Right ventricle myocardium superior (tissue), 1 donor: ENCODE results near the gene LRMDA. TPM values are rescaled to one million over a fixed set of nuclear protein-coding genes. Genes with fewer than 3 reads are reported as not detected.

Experiments used
- ATAC-seq: fragments of 200-7000 bp; cut with Tn5 transposase; one replicate; pipeline ENCODE4 v1.9.1; 2020; ENCODE audit warnings: mild to moderate bottlenecking; ENCODE audit not compliant: poor library complexity
- DNase-seq: peaks from one replicate; pipeline ENCODE4 v3.0.0-alpha.2; 2020
- intact Hi-C: fragments of 100-400 bp; cut with DNase I; formaldehyde crosslinking; loops from one replicate; pipeline ENCODE4 v1.11.2; 2022
- total RNA-seq: library from RNA; stranded (reverse); fragmentation: NEBNext Ultra II Directional; extraction: Animal tissue kit (Norgen Biotek cat#: 25700); gene quantifications from one replicate; pipeline ENCODE4 v1.2.1, GENCODE V29; 2021
- donor health status: DM: no; HTN: yes; CAD: no; lungs with severe emphysema.

The LRMDA gene
- total RNA-seq, 1 donor from 2014 or later: 26.3 TPM

DNA sequence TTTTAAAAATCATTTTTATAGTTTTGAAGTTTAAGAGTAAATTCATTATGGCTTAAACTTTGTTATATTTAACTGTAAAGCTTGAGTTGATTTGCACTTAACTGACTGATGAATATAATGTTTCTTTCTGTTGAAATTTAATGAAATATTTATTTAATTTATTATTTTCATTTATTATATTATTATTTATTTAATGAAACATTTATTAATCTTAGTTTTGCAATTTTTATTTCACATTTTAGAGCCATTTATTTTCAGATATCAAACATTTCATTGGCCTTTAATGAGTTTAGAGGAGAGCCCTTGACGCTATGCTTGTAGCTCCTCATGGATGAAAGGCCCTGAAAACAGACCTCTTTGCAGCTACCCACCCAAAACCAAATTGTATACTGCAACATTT, 570.0 kb downstream of the LRMDA start:
- intact Hi-C loops: no loop called here
- DNase-seq: no peak
- no peak for ATAC-seq

DNA sequence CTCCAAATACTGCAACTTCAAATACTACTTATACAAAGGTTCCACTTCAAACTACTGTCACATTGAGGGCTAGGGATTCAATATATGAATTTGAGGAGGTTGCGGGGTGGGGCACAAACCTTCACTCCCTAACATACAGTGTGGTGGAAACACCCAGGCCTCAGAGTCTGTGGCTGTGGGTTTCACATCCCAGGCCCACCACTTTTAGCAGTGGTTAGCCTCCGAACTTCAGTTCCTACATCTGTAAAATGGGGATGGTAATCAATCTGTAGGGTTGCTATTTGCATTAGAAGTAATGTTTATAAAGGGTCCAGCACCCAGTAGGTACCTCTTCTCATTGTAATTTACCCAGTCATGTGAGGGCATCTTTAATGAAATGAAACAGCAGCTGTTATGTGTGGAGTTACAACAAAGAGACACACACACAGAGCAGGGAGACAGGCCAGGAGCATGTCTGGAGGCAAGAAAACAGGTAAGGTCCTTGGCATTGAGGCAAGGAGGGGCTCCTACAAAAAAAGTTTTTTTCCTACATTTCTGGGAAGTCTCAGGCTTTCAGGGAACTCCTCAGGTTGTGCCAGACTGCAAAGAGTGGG, 570.9 kb downstream of the LRMDA start:
- no peak for DNase-seq
- no peak for ATAC-seq
- intact Hi-C loops: no loop called here

DNA sequence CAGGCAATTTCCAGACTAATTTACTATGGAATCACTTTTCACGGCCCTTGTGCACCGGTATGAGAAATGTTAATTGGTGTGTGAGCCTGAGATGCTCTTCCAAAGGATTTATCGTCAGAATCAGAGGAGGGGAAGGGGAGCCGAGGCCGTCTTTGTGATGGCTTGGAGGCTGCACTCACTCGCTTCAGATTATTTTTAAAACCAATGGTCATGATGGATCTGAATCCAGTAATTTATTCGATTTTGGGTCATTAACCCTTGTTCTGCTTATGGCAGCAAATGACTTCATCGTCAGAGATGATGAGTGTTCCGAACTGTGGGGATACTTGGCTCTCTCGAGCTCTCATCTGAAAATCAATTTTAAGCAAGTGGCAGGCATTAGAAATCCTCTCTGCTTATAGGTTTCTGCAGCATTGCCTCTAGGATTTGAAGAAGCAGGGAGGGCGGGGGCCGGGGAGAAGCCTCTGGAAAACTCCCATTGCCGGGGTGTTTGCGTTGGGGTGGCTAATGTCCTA, 576.3 kb downstream of the LRMDA start:
- DNase-seq (no peak), ATAC-seq (no peak)
- intact Hi-C loops: no loop called here

DNA sequence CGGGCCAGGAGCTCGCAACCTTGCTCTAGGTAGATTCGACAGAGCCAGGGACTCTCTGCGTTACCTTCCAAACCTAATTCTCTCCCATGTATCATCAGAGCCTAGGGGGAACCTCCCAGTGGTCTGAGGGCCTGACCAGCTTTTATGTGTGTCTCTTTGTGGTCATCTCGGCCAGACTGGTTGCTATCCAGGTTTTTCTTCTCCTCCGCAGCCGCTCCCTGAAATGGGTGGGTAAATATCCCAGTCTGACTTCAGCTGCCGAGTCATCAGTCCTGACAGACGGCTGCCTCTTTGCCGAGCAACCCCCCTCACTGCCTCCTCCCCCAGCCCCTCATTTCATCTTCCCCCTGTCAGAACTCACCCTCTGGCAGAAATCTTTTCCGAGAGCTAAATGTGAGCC, 578.1 kb downstream of the LRMDA start:
- ATAC-seq (no peak), DNase-seq (no peak)
- intact Hi-C loops: no loop called here

DNA sequence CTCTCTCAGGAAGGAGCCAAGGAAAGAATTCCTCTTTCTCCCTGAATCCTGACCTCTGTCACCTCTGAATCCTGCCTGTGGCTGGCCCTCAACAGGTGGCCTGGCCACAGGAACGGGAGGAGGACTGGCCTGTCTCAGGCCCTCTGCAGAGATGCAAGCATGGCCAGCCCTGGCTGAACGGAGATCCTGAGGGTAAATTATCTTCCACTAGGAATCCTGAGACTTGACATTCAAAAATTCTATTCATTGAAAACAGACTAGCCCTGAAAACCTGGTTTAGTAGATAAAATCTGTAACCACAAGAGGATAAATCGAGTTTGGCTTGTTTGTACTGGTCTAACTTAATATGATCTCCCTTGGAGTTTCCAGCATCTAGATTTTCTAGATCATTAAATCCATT, 579.3 kb downstream of the LRMDA start:
- intact Hi-C loops: no loop called here
- no peak for DNase-seq
- ATAC-seq: no peak

DNA sequence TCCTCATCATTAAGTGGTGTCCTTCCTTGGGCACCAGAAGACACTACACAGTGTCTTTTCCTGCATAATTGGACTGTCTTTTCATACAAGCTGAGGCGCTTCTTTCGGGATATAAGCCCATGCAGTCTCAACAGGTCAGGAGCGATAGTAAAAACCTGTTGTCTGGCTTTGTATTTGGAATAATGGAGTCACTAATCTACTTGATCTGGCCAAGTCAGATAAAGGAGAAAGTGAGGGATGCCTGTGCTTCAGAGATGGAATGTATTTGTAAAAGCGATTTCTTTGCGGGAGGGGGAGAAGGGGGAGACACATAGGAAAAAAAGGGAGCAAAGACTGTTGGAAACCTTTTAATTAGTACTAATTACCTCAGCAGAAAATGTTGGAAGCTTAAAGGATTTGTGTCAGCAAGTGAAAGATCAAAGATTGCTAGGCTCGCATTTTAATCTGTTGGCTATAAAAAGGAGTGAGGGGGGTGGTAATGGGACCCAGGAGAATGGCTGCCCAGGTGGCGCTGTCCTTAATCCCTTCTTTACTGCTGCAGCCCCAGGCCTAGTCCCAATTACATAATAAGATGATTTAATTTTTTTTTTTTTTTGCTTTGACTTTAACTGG, 581.4 kb downstream of the LRMDA start:
- DNase-seq (no peak), ATAC-seq (no peak)
- intact Hi-C loops: no loop called here

DNA sequence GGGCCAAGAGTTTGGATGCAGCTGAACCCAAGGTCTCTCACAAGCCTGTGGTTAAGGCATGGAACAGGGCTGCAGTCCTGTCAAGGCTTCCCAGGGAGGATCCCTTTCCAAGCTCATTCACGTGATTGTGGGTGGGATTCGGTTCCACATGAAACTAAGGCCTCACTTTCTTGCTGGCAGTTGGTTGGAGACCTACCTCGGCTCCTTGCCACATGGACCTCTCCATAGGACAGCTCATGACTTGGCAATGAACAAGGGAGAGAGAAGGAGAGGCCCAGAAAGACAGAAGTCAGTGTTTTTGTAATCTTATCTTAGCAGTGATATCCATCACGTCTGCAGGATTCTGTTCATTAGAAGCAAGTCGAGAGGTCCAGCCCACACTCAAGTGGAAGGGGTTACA, 583.8 kb downstream of the LRMDA start:
- no peak for DNase-seq
- intact Hi-C loops: no loop called here
- no peak for ATAC-seq

DNA sequence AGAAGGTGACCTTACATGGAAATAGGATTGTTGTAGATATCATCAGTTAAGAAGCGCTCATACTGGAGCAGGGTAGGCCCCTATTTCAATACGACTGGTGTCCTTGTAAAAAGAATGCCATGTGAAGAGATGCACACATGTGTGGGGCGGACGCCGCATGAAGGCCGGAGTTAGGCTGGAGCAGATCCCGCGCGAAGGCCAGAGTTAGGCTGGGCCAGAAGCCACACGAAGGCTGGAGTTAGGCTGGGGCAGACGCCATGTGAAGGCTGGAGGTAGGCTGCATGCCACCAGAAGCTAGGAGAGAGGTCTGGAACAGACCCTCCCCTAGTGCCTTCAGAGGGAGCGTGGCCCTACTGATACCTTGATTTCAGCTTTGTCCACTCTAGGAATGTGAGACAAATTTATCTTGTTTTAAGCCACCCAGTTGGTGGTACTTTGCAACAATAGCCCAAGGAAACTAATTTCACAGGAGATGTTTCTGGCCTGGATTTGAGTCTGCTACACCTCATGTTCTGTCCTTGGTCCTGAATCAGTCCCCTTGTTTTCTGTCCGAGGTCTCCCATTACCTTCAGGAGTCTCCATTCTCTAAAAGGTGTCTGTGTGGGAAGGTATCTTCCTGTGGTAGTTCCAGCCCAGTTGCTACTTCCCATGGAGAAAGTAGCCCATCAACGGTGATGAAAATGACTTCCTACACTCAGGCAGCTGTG, 585.8 kb downstream of the LRMDA start:
- intact Hi-C loops: no loop called here
- DNase-seq (no peak), ATAC-seq (no peak)

DNA sequence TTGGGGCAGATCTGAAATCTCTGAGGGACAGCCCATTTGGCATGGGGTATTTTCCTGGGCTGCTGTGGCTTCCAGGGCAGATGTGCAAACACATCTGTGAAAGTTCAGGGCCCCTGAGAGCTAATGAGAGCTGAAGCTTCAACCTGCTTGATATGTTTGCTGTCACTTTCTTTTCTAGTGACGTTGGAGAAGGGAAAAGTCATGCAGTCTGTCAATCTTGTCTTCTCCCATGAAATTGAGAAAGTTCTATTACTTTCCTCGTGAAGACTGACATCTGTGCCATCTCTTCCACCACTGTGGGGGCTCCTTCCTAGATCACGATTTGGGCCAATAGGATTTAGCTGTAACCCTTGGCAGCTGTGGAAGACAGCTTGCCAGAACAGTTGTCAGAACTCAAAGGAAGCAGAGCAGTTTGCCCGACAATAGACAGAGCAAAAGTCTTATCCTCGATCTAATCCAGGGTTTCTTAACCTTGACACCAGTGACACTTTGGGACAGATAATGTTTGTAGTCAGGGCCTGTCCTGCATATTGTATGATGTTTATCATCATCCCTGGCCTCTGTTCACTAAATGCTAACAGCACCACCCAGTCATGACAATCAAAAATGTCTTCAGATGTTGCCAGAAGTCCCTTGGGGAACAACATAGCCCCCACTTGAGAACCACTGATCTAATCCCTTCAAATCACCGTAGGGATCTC, 586.5 kb downstream of the LRMDA start:
- DNase-seq: no peak
- no peak for ATAC-seq
- intact Hi-C loops: no loop called here

DNA sequence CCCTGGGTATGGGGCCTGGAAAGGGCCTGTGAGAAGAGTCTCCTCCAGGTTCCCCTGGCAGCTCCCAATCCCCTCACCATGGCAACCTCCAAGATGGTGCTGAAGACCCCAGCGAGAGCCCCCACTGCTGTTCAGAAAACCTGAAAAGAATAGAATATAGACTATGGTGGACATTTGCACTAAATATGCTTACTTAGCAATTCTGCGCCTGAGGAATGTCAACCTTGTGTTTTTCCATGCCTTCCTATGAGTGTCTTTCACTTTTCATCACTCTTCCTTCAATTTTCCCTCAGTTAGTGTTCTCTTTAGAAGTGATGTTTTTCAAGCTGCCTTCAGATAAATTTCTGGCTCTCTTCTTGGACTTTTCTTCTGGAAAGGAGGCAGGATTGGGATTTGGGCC, 589.2 kb downstream of the LRMDA start:
- no peak for ATAC-seq
- intact Hi-C loops: no loop called here
- no peak for DNase-seq

DNA sequence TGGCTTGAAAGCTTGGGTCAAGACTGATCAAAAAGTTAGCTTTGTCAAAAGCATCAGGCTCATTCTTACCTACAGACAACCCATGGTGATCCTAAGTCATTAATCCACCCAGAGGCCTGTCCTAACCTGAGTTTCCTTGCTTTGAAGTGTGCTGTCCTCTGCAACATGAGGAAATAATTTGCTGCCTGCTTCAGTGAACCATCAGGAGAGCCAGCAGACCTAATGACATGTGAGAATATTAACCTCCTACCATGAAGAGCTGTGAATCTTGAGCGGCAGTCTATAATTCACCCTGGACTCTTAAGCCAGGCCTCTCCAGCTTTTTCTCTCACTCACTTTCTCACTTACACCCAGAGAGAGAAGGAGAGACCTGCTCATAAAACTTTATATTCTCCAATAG, 590.0 kb downstream of the LRMDA start:
- DNase-seq: no peak
- intact Hi-C loops: no loop called here
- no peak for ATAC-seq

DNA sequence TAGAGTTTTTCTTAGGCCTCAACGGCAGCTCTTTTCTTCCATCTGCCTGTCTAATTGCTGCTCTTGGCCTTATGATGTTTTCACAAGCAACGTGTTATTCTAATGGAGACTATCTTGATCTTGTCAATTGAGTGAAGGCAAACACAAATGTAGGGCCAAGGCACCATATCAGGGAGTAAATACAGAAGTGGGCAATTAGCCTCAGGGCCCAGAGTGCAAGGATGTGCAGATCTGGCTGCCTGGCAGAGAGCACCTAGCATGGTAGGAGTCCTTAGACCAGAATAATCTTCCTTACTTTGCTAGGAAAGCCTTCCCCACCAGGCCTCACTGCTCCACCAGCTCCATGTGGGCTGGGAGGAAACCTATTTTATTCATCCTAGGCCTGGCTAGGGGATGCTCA, 590.9 kb downstream of the LRMDA start:
- ATAC-seq (no peak), DNase-seq (no peak)
- intact Hi-C loops: no loop called here

DNA sequence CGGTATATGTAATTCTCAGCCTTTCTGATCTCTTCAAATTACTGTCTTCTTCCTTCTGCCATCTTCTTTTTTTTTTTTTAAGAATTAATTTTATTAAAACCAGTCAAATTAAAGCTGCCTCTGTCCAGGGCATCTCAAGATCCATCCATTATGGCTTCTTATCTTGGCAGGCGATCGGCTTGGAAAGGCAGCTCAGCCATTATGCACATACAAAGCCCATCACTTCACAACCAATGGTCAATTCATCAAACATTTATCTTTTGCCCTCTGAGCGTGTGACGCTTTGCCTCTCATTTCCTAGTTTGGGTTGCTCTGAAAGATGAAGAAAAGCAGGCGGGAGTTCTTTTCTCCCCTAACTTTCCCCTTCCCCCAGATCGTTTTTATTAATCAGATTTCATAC, 591.6 kb downstream of the LRMDA start:
- no peak for ATAC-seq
- intact Hi-C loops: no loop called here
- no peak for DNase-seq

DNA sequence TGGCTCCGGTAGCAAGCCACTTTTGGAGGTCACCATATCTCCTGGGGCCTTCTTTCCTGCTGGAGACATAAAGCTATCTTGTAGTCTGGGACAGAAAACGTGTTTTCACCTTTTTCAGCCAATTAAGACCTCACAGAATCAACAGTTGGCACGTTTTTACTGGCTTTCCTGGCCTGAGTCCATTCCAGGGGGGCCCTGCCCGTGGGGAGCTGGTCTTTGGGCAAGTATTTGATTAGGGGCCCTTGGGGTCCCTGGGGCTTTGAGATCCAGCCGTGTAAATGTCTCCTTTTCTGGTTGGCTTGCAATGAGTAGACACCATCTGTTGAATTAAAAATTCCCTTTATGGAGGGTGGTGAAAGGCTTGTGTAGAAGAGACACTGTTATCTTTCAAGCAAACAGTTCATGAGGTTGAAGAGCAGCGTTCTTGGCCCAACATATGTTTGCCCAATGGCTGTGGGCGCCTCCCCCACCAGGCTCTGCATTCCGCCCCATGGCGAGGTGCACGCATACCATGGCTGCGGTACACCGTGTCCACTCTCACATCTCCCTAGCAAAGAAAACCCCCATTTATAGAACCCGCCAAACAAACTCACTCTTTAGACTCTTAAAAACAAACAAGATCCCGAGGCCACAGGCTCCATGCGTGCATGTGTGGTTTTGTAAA, 593.2 kb downstream of the LRMDA start:
- ATAC-seq: no peak
- DNase-seq: no peak
- intact Hi-C loops: no loop called here

DNA sequence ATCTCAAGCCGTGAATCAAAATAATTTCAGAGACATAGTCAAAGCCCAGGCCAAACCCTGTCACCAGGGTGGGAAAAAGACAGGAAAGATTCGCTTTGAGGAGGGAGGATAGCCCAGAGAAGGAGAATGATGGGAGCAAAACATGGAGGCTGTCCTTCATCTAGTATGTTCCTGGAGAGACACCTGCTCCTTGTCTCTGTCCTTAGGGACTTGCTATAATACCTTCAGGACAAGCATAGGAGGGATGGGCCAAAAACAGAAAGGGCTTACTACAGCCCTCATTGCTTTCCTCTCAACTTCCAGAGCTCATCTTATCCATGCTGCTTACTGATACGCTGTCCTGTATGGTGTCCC, 593.7 kb downstream of the LRMDA start:
- ATAC-seq: no peak
- no peak for DNase-seq

DNA sequence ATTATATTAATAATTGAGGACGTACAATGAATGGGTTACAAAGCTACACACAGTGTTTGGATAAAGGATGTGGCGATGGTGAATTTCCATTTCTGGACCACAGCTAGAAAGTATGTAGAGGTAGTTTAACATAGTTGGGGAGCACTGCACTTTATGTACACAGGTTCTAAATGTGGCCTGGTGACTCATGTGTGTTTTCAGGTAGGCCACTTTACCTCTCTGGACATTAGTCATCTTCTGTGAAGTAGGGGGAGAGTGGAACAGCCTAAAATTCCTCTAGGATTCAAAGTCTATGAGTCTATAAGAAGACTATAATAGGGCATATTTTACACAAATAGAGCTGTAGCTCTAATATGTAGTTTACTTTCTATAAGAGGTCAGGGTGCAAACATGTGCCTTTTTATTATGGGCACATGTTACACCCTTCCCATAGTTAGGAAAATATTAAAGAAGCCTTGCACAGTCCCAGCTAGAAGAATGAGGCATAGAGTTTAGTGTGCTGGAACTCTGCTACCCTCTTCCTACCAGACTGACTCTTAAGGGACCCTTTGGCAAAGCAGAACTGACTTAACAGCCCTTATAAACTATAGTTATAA, 594.9 kb downstream of the LRMDA start:
- no peak for ATAC-seq
- intact Hi-C loops: no loop called here

More for the DNA sequence above, 593.7 kb downstream of the LRMDA start:
- intact Hi-C loops: no loop called here

DNA sequence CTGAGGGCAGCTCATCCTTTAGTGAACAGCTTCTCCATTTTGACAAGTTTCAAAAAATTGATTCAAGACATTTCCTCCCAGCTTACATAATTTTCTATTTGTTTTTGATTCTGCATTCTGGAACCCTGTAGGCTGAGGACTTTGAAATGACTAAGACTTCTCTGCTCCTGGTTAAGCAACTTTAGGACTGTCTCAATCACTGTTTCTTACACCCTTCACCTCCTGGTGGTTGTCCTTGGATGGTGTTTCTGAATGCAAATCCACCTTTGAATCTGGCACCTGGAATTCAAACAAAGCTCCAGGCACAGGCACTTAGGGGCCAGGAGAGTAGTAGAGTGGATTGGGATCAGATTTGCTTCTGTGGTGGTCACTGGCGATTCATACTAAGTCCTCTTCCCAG, 595.5 kb downstream of the LRMDA start:
- DNase-seq: no peak
- intact Hi-C loops: no loop called here
- no peak for ATAC-seq

More for the DNA sequence above, 594.9 kb downstream of the LRMDA start:
- no peak for DNase-seq

DNA sequence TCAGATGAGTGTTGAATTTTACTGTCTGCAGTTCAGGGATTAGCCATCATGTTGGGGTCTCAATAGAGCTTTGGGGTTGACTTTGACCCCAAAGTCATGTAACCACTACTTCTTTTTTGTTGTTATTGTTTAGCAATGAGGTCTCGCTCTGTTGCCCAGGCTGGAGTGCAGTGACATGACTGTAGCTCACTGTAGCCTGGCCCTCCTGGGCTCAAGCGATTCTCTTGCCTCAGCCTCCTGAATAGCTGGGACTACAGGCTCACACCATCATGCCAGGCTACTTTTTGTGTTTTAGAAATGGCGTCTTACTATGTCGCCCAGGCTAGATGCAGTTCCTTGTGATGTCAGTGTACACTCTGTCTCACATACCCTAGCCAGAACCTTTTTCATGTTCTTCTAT, 598.4 kb downstream of the LRMDA start:
- intact Hi-C loops: no loop called here
- DNase-seq (no peak), ATAC-seq (no peak)

DNA sequence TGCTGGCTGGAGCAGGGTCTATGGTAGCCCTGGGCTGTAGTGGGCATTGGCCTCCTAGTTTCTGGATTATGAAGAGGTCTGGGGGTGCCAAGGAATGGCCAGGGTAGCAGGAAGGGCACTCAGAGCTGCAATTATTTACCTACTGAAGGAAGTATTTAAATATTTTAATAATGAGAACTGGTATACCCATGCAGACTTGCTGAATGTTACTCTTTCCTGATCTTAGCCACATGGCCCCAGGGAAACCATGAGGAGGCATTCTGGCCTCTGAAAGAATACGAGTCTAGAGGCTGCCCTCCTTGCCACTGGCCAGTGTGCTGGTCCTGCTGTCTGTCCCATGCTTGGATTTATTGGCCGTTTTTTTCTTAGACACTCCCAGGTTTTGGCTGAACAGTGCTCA, 599.7 kb downstream of the LRMDA start:
- no peak for DNase-seq
- ATAC-seq: no peak
- intact Hi-C loops: no loop called here
